HEK293 (cell line): ENCODE data around the gene SLC28A1.

Source experiments
- CTCF ChIA-PET: fragments of 350-600 bp; formaldehyde crosslinking; extraction: SDS; loops from one replicate; lab custom pipeline; 2021; ENCODE audit warnings: antibody characterized with exemption; lab: Yijun Ruan, JAX
- POLR2A ChIA-PET: fragments of 300-600 bp; formaldehyde crosslinking; extraction: SDS; loops from one replicate; lab custom pipeline; 2020; ENCODE audit warnings: antibody characterized with exemption, inconsistent platforms; lab: Yijun Ruan, JAX
- H3K27ac ChIP-seq: fragments of 200-500 bp; sonication (Bioruptor generic); 2 replicates; pipeline ENCODE4 v1.5.1; 2014; ENCODE audit warnings: low read depth, low read length, control low read depth, inconsistent platforms; ENCODE audit errors: extremely low read depth
- H3K36me3 ChIP-seq, 2 experiments: fragments of 200-500 bp in 1 of 2; sonication (Bioruptor generic) in 1 of 2; 1 replicate in 1 of 2; 2 replicates in 1 of 2; pipeline ENCODE4 v1.5.1; 2014 to 2017; ENCODE audit warnings: inconsistent platforms in 2 of 2, low read length in 2 of 2; ENCODE audit not compliant: control insufficient read depth in 2 of 2, insufficient read depth in 1 of 2
- H3K4me1 ChIP-seq: fragments of 200-500 bp; sonication (Bioruptor generic); 2 replicates; pipeline ENCODE4 v1.5.1; 2014; ENCODE audit warnings: mild to moderate bottlenecking, low read length, inconsistent platforms; ENCODE audit not compliant: control insufficient read depth, insufficient read depth
- H3K4me3 ChIP-seq: 2 replicates; pipeline ENCODE4 v1.5.1; 2011; ENCODE audit warnings: low read depth, mild to moderate bottlenecking, control low read depth, low read length, moderate library complexity
- H3K9me3 ChIP-seq: fragments of 200-500 bp; sonication (Bioruptor generic); 2 replicates; pipeline ENCODE4 v1.5.1; 2014; ENCODE audit warnings: low read depth, low read length, inconsistent platforms; ENCODE audit not compliant: control insufficient read depth, insufficient read depth
- FEZF1 ChIP-seq: fragments of 450-650 bp; formaldehyde crosslinking; IDR thresholded peaks from 2 replicates; pipeline ENCODE4 v1.5.1; 2016; ENCODE audit warnings: missing biosample characterization, missing genetic modification characterization
- HIC1 ChIP-seq: fragments of 450-650 bp; formaldehyde crosslinking; IDR thresholded peaks from 2 replicates; pipeline ENCODE4 v1.5.1; 2016; ENCODE audit warnings: missing biosample characterization, missing genetic modification characterization
- KLF8 ChIP-seq: fragments of 450-650 bp; formaldehyde crosslinking; IDR thresholded peaks from 2 replicates; pipeline ENCODE4 v1.5.1; 2016; ENCODE audit warnings: missing biosample characterization, missing genetic modification characterization
- SCRT1 ChIP-seq: fragments of 450-650 bp; formaldehyde crosslinking; IDR thresholded peaks from 2 replicates; pipeline ENCODE4 v1.5.1; 2016; ENCODE audit warnings: missing biosample characterization, missing genetic modification characterization, borderline replicate concordance
- SCRT2 ChIP-seq: fragments of 450-650 bp; formaldehyde crosslinking; IDR thresholded peaks from 2 replicates; pipeline ENCODE4 v1.5.1; 2016; ENCODE audit warnings: missing biosample characterization, missing genetic modification characterization
- ZBTB17 ChIP-seq: fragments of 450-650 bp; formaldehyde crosslinking; IDR thresholded peaks from 2 replicates; pipeline ENCODE4 v1.5.1; 2016; ENCODE audit warnings: missing biosample characterization, missing genetic modification characterization
- ZNF138 ChIP-seq: fragments of 450-650 bp; formaldehyde crosslinking; IDR thresholded peaks from 2 replicates; pipeline ENCODE4 v1.5.1; 2016; ENCODE audit warnings: missing biosample characterization, missing genetic modification characterization, borderline replicate concordance
- ZNF157 ChIP-seq: fragments of 450-650 bp; formaldehyde crosslinking; IDR thresholded peaks from 2 replicates; pipeline ENCODE4 v1.5.1; 2016; ENCODE audit warnings: missing biosample characterization, missing genetic modification characterization
- ZNF175 ChIP-seq: fragments of 450-650 bp; formaldehyde crosslinking; IDR thresholded peaks from 2 replicates; pipeline ENCODE4 v1.5.1; 2016; ENCODE audit warnings: missing biosample characterization, missing genetic modification characterization
- ZNF2 ChIP-seq: fragments of 450-650 bp; formaldehyde crosslinking; IDR thresholded peaks from 2 replicates; pipeline ENCODE4 v1.5.1; 2016; ENCODE audit warnings: missing biosample characterization, missing genetic modification characterization
- ZNF211 ChIP-seq: fragments of 450-650 bp; formaldehyde crosslinking; IDR thresholded peaks from 2 replicates; pipeline ENCODE4 v1.5.1; 2016; ENCODE audit warnings: low read depth, missing biosample characterization, missing genetic modification characterization
- ZNF335 ChIP-seq: fragments of 450-650 bp; formaldehyde crosslinking; conservative IDR thresholded peaks from 2 replicates; pipeline ENCODE4 v1.5.1; 2016; ENCODE audit warnings: missing biosample characterization, missing genetic modification characterization
- ZNF354C ChIP-seq: fragments of 450-650 bp; formaldehyde crosslinking; IDR thresholded peaks from 2 replicates; pipeline ENCODE4 v1.5.1; 2016; ENCODE audit warnings: missing biosample characterization, missing genetic modification characterization, low read depth, borderline replicate concordance
- ZNF37A ChIP-seq: fragments of 450-650 bp; IDR thresholded peaks from 2 replicates; pipeline ENCODE4 v1.5.1; 2018; ENCODE audit warnings: missing biosample characterization, missing genetic modification characterization
- ZNF473 ChIP-seq: fragments of 450-650 bp; formaldehyde crosslinking; IDR thresholded peaks from 2 replicates; pipeline ENCODE4 v1.5.1; 2017; ENCODE audit warnings: missing biosample characterization, missing genetic modification characterization
- ZNF48 ChIP-seq: fragments of 450-650 bp; formaldehyde crosslinking; IDR thresholded peaks from 2 replicates; pipeline ENCODE4 v1.5.1; 2016; ENCODE audit warnings: missing biosample characterization, missing genetic modification characterization
- ZNF544 ChIP-seq: fragments of 450-650 bp; formaldehyde crosslinking; IDR thresholded peaks from 2 replicates; pipeline ENCODE4 v1.5.0; 2017; ENCODE audit warnings: missing biosample characterization, missing genetic modification characterization
- ZNF580 ChIP-seq: fragments of 450-650 bp; formaldehyde crosslinking; IDR thresholded peaks from 2 replicates; pipeline ENCODE4 v1.5.1; 2016; ENCODE audit warnings: missing biosample characterization, missing genetic modification characterization
- ZNF623 ChIP-seq: fragments of 450-650 bp; formaldehyde crosslinking; IDR thresholded peaks from 2 replicates; pipeline ENCODE4 v1.5.1; 2016; ENCODE audit warnings: missing biosample characterization, missing genetic modification characterization
- ZNF660 ChIP-seq: fragments of 450-650 bp; IDR thresholded peaks from 2 replicates; pipeline ENCODE4 v1.5.1; 2018; ENCODE audit warnings: missing biosample characterization, mild to moderate bottlenecking, missing genetic modification characterization
- ZNF677 ChIP-seq: fragments of 450-650 bp; IDR thresholded peaks from 2 replicates; pipeline ENCODE4 v1.5.0; 2018; ENCODE audit warnings: missing biosample characterization, mild to moderate bottlenecking, missing genetic modification characterization, moderate library complexity
- ZNF747 ChIP-seq: fragments of 450-650 bp; formaldehyde crosslinking; IDR thresholded peaks from 2 replicates; pipeline ENCODE4 v1.5.1; 2016; ENCODE audit warnings: missing biosample characterization, missing genetic modification characterization
- ZNF776 ChIP-seq: fragments of 450-650 bp; formaldehyde crosslinking; IDR thresholded peaks from 2 replicates; pipeline ENCODE4 v1.5.0; 2017; ENCODE audit warnings: missing biosample characterization, missing genetic modification characterization, borderline replicate concordance
- ZNF791 ChIP-seq: fragments of 450-650 bp; formaldehyde crosslinking; IDR thresholded peaks from 2 replicates; pipeline ENCODE4 v1.5.1; 2016; ENCODE audit warnings: missing biosample characterization, missing genetic modification characterization
- ZNF843 ChIP-seq: fragments of 450-650 bp; formaldehyde crosslinking; IDR thresholded peaks from 2 replicates; pipeline ENCODE4 v1.5.1; 2016; ENCODE audit warnings: missing biosample characterization, missing genetic modification characterization
- ZSCAN23 ChIP-seq: fragments of 450-650 bp; formaldehyde crosslinking; IDR thresholded peaks from 2 replicates; pipeline ENCODE4 v1.5.1; 2016; ENCODE audit warnings: missing biosample characterization, missing genetic modification characterization
- TF ChIP-seq, protein P1 (sequence below): fragments of 450-650 bp; formaldehyde crosslinking; optimal IDR thresholded peaks from 2 replicates; pipeline ENCODE3; 2016; ENCODE audit warnings: missing biosample characterization, mild to moderate bottlenecking, missing genetic modification characterization
- TF ChIP-seq, protein P2 (sequence below): fragments of 450-650 bp; formaldehyde crosslinking; IDR thresholded peaks from 2 replicates; pipeline ENCODE4 v1.5.1; 2017; ENCODE audit warnings: missing biosample characterization, missing genetic modification characterization
- TF ChIP-seq, protein P3 (sequence below): sonication (generic); formaldehyde crosslinking; IDR thresholded peaks from 2 replicates; pipeline ENCODE4 v1.8.1; 2022; ENCODE audit warnings: mild to moderate bottlenecking, moderate library complexity, missing genetic modification reagents

Gene SLC28A1

GRCh38 chr15:84886984-84887299 is 2.5 kb downstream of the SLC28A1 start (continued):
- TF ChIP-seq ZNF157 (tag by site-specific recombination) (no peak), ZNF677 (tag by site-specific recombination) (no peak), ZNF747 (tag by site-specific recombination) (no peak), ZNF623 (tag by site-specific recombination) (no peak), ZNF175 (tag by site-specific recombination) (no peak), ZNF791 (tag by site-specific recombination) (no peak), ZNF660 (no peak), ZNF544 (no peak), ZSCAN23 (tag by site-specific recombination) (no peak), SCRT2 (tag by site-specific recombination) (no peak), ZNF138 (no peak), KLF8 (no peak)
- TF ChIP-seq, protein P1, sequence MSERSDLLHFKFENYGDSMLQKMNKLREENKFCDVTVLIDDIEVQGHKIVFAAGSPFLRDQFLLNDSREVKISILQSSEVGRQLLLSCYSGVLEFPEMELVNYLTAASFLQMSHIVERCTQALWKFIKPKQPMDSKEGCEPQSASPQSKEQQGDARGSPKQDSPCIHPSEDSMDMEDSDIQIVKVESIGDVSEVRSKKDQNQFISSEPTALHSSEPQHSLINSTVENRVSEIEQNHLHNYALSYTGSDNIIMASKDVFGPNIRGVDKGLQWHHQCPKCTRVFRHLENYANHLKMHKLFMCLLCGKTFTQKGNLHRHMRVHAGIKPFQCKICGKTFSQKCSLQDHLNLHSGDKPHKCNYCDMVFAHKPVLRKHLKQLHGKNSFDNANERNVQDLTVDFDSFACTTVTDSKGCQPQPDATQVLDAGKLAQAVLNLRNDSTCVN (tag by site-specific recombination) = no peak
- TF ChIP-seq, protein P2, sequence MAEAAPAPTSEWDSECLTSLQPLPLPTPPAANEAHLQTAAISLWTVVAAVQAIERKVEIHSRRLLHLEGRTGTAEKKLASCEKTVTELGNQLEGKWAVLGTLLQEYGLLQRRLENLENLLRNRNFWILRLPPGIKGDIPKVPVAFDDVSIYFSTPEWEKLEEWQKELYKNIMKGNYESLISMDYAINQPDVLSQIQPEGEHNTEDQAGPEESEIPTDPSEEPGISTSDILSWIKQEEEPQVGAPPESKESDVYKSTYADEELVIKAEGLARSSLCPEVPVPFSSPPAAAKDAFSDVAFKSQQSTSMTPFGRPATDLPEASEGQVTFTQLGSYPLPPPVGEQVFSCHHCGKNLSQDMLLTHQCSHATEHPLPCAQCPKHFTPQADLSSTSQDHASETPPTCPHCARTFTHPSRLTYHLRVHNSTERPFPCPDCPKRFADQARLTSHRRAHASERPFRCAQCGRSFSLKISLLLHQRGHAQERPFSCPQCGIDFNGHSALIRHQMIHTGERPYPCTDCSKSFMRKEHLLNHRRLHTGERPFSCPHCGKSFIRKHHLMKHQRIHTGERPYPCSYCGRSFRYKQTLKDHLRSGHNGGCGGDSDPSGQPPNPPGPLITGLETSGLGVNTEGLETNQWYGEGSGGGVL (tag by site-specific recombination) = no peak
- TF ChIP-seq, all 188 proteins: peak for 0

- TF ChIP-seq ZNF580 (tag by site-specific recombination) (no peak), HIC1 (tag by site-specific recombination) (no peak), ZNF354C (tag by site-specific recombination) (no peak), ZNF211 (tag by site-specific recombination) (no peak), ZNF473 (tag by site-specific recombination) (no peak), SCRT1 (no peak), ZNF843 (tag by site-specific recombination) (no peak), ZNF335 (tag by site-specific recombination) (no peak), ZNF776 (tag by site-specific recombination) (no peak), ZBTB17 (tag by site-specific recombination) (no peak), ZNF37A (tag by site-specific recombination) (no peak), FEZF1 (tag by site-specific recombination) (no peak), ZNF48 (tag by site-specific recombination) (no peak), SCRT2 (tag by site-specific recombination) (no peak), ZNF677 (tag by site-specific recombination) (no peak), ZNF2 (tag by site-specific recombination) (no peak)
- TF ChIP-seq, protein P3, sequence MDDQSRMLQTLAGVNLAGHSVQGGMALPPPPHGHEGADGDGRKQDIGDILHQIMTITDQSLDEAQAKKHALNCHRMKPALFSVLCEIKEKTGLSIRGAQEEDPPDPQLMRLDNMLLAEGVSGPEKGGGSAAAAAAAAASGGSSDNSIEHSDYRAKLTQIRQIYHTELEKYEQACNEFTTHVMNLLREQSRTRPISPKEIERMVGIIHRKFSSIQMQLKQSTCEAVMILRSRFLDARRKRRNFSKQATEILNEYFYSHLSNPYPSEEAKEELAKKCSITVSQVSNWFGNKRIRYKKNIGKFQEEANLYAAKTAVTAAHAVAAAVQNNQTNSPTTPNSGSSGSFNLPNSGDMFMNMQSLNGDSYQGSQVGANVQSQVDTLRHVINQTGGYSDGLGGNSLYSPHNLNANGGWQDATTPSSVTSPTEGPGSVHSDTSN = no peak
- ChIA-PET CTCF (interaction anchor here (1.4 kb wide), 1 partner anchor 41 kb away, joined by 4 read pairs; no protein-coding TSS in a partner anchor), POLR2A (no interaction called here)
- H3K27ac ChIP-seq = no peak overlapping the region
- H3K4me3 ChIP-seq = no peak overlapping the region
- no peaks in the 10 kb centered on the region for H3K9me3 ChIP-seq
- no peaks in the 10 kb centered on the region for H3K36me3 ChIP-seq
- no peaks in the 10 kb centered on the region for H3K4me1 ChIP-seq
These were observed 3.5 kb downstream of the SLC28A1 start for GRCh38 chr15:84887938-84888337.
